ENCODE data around the gene OR5A2.
"Not testable (repeated sequence)": the region's sequence is repeated elsewhere in the genome, so short reads cannot be mapped to it uniquely, and the experiment has no call there.

The OR5A2 gene

DNA sequence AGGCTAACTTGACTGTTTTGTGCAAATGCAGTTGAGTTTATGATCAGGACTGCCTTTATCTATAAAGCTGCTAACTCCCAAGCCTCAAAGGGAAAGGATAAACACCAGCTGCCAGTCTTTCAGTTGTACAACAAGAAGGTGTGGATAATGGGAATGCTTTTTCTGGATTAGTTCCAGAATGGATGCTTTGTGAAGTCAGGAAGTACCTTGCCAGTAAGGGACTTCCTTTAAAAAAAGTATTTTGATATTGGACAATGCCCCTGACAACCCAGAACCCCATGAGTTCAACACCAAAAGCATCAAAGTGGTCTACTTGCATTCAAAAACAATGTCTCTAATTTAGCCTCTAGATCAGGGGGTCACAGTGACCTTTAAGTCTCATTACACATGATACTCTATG, 32.0 kb downstream of the OR5A2 start:
- no peak for DNase-seq (ENCODE audit: low read depth in 3 of 3)

DNA sequence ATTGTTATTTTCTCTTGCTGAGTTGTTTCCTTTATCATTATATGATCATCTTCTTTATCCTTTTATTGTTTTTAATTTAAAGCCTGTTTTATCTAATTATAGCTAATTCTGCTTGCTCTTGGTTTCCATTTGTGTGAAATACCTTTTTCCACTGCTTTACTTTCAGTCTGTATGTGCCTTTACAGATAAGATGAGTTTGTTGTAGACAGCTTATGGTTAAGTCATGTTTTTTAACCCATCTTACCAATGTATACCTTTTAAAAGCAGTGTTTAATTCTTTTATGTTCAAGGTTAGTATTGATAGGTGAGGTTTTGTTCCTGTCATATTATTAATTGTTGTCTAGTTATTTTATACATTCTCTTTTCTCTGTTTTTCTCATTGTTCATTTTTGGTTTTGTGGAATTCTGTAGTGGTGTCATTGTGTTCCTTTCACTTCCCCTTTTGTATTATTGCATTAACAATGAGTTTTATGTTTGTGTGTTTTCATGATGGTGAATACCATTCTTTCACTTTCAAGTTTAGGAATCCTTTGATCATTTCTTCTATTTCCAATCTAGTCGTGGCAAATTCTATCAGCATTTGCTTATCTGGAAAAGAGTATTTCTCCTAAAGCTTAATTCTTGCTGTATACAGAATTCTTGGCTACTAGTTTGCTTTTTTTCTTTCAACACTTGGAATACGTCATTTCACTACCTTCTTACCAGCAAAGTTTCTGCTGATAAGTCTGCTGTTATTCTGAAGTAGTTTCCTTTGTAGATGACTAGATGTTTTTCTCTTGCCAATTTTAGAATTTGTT, 45.8 kb downstream of the OR5A2 start:
- DNase-seq (ENCODE audit: low read depth in 3 of 3), result no peak

DNA sequence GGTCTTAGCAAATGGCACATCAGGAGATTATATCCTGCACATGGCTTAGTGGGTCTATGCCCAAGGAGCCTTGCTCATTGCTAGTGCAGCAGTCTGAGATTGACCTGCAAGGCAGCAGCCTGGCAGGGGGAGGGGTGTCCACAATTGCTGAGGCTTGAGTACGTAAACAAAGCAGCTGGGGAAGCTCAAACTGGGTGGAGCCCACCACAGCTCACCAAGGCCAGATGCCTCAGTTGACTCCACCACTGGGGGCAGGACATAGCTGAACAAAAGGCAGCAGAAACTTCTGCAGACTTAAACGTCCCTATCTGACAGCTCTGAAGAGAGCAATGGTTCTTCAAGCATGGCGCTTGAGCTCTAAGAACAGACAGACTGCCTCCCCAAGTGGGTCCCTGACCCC, 53.9 kb downstream of the OR5A2 start:
- not testable (repeated sequence) for DNase-seq (ENCODE audit: low read depth in 3 of 3)

DNA sequence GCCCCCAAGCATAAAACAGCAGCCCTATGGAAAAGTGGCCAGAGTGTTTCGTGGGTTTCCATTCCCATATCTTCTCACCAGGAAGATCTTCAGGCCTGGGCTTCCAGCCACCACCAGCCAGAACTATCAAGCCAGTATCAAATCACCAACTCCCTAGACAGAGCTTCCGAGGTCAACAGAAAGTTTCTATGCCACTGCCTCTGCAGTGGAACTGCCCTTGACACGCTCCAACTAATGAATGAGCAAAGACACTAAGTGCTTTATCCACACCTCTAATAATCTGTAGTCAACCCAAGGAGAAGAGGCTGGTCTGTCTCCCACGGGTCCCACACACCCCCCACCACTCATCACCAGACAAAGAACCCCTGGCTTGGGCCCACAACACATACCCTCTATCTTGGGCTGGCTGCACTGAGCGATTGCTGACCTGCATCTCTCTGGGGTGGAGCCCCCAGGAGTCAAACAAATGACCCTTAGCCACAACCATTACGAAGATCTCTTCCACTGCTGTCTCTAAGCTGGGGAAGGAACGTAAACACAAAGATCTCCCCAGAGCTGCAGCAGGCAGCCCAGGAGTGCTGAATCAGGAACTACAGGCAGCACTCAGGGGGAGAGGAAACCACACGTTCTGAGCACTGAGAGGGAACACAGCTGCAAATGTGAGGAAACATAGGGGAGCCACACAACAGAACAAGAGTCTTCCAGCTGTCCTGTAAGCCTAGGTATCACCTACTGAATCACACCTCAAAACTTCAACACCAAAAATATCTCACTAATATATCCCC, 57.8 kb downstream of the OR5A2 start:
- DNase-seq (ENCODE audit: low read depth in 3 of 3), result no peak

Data from stimulated activated CD4-positive, alpha-beta T cell treated with anti-CD3 and anti-CD28 coated beads, TNF-alpha, amount 100 ng/mL, for 48 hours (primary cell).